HEK293 (cell line): ENCODE measurements around the gene CCDC85C.

Experiments used
- CTCF ChIA-PET: fragments of 350-600 bp; formaldehyde crosslinking; extraction: SDS; loops from one replicate; lab custom pipeline; 2021; ENCODE audit warnings: antibody characterized with exemption; lab: Yijun Ruan, JAX
- POLR2A ChIA-PET: fragments of 300-600 bp; formaldehyde crosslinking; extraction: SDS; loops from one replicate; lab custom pipeline; 2020; ENCODE audit warnings: antibody characterized with exemption, inconsistent platforms; lab: Yijun Ruan, JAX
- H3K27ac ChIP-seq: fragments of 200-500 bp; sonication (Bioruptor generic); 2 replicates; pipeline ENCODE4 v1.5.1; 2014; ENCODE audit warnings: low read depth, low read length, control low read depth, inconsistent platforms; ENCODE audit errors: extremely low read depth
- H3K36me3 ChIP-seq, 2 experiments: fragments of 200-500 bp in 1 of 2; sonication (Bioruptor generic) in 1 of 2; 1 replicate in 1 of 2; 2 replicates in 1 of 2; pipeline ENCODE4 v1.5.1; 2014 to 2017; ENCODE audit warnings: inconsistent platforms in 2 of 2, low read length in 2 of 2; ENCODE audit not compliant: control insufficient read depth in 2 of 2, insufficient read depth in 1 of 2
- H3K4me1 ChIP-seq: fragments of 200-500 bp; sonication (Bioruptor generic); 2 replicates; pipeline ENCODE4 v1.5.1; 2014; ENCODE audit warnings: mild to moderate bottlenecking, low read length, inconsistent platforms; ENCODE audit not compliant: control insufficient read depth, insufficient read depth
- H3K4me3 ChIP-seq: 2 replicates; pipeline ENCODE4 v1.5.1; 2011; ENCODE audit warnings: low read depth, mild to moderate bottlenecking, control low read depth, low read length, moderate library complexity
- H3K9me3 ChIP-seq: fragments of 200-500 bp; sonication (Bioruptor generic); 2 replicates; pipeline ENCODE4 v1.5.1; 2014; ENCODE audit warnings: low read depth, low read length, inconsistent platforms; ENCODE audit not compliant: control insufficient read depth, insufficient read depth
- CTCF ChIP-seq: fragments of 450-650 bp; formaldehyde crosslinking; IDR thresholded peaks from 2 replicates; pipeline ENCODE4 v1.5.1; 2016; ENCODE audit warnings: missing biosample characterization, missing genetic modification characterization
- GFI1B ChIP-seq: fragments of 450-650 bp; formaldehyde crosslinking; IDR thresholded peaks from 2 replicates; pipeline ENCODE4 v1.5.1; 2016; ENCODE audit warnings: missing biosample characterization, missing genetic modification characterization
- HOXC10 ChIP-seq: sonication (generic); formaldehyde crosslinking; IDR thresholded peaks from 2 replicates; pipeline ENCODE4 v1.8.1; 2023; ENCODE audit warnings: mild to moderate bottlenecking, missing genetic modification reagents
- MYNN ChIP-seq: fragments of 450-650 bp; formaldehyde crosslinking; IDR thresholded peaks from 2 replicates; pipeline ENCODE4 v1.5.1; 2016; ENCODE audit warnings: missing biosample characterization, missing genetic modification characterization, borderline replicate concordance
- SETDB1 ChIP-seq: IDR thresholded peaks from one replicate; pipeline ENCODE4 v1.6.1; 2017; ENCODE audit warnings: mild to moderate bottlenecking, low read length, moderate library complexity, mixed read lengths; ENCODE audit not compliant: insufficient read length
- SP7 ChIP-seq: fragments of 450-650 bp; formaldehyde crosslinking; IDR thresholded peaks from 2 replicates; pipeline ENCODE4 v1.5.1; 2016; ENCODE audit warnings: missing biosample characterization, missing genetic modification characterization
- ZFP37 ChIP-seq: fragments of 450-650 bp; formaldehyde crosslinking; IDR thresholded peaks from 2 replicates; pipeline ENCODE4 v1.5.1; 2016; ENCODE audit warnings: missing biosample characterization, missing genetic modification characterization
- ZNF133 ChIP-seq: fragments of 450-650 bp; formaldehyde crosslinking; IDR thresholded peaks from 2 replicates; pipeline ENCODE4 v1.5.1; 2016; ENCODE audit warnings: missing biosample characterization, missing genetic modification characterization
- ZNF175 ChIP-seq: fragments of 450-650 bp; formaldehyde crosslinking; IDR thresholded peaks from 2 replicates; pipeline ENCODE4 v1.5.1; 2016; ENCODE audit warnings: missing biosample characterization, missing genetic modification characterization
- ZNF223 ChIP-seq: fragments of 450-650 bp; formaldehyde crosslinking; IDR thresholded peaks from 2 replicates; pipeline ENCODE4 v1.5.1; 2016; ENCODE audit warnings: missing biosample characterization, missing genetic modification characterization
- ZNF266 ChIP-seq: fragments of 450-650 bp; formaldehyde crosslinking; IDR thresholded peaks from 2 replicates; pipeline ENCODE4 v1.5.1; 2016; ENCODE audit warnings: missing biosample characterization, missing genetic modification characterization, low read depth
- ZNF433 ChIP-seq: fragments of 450-650 bp; formaldehyde crosslinking; IDR thresholded peaks from 2 replicates; pipeline ENCODE4 v1.5.1; 2016; ENCODE audit warnings: missing biosample characterization, missing genetic modification characterization, low read depth
- ZNF549 ChIP-seq: fragments of 450-650 bp; IDR thresholded peaks from 2 replicates; pipeline ENCODE4 v1.5.1; 2018; ENCODE audit warnings: missing biosample characterization, missing genetic modification characterization, mild to moderate bottlenecking, inconsistent platforms, moderate library complexity
- ZNF560 ChIP-seq: fragments of 450-650 bp; formaldehyde crosslinking; IDR thresholded peaks from 2 replicates; pipeline ENCODE4 v1.5.1; 2017; ENCODE audit warnings: missing biosample characterization, missing genetic modification characterization, borderline replicate concordance
- ZNF610 ChIP-seq: fragments of 450-650 bp; formaldehyde crosslinking; IDR thresholded peaks from 2 replicates; pipeline ENCODE4 v1.5.1; 2016; ENCODE audit warnings: missing biosample characterization, missing genetic modification characterization, borderline replicate concordance
- ZNF664 ChIP-seq: fragments of 450-650 bp; formaldehyde crosslinking; IDR thresholded peaks from 2 replicates; pipeline ENCODE4 v1.5.1; 2016; ENCODE audit warnings: missing biosample characterization, missing genetic modification characterization
- ZNF677 ChIP-seq: fragments of 450-650 bp; IDR thresholded peaks from 2 replicates; pipeline ENCODE4 v1.5.0; 2018; ENCODE audit warnings: missing biosample characterization, mild to moderate bottlenecking, missing genetic modification characterization, moderate library complexity
- ZNF692 ChIP-seq: fragments of 450-650 bp; formaldehyde crosslinking; IDR thresholded peaks from 2 replicates; pipeline ENCODE4 v1.5.1; 2016; ENCODE audit warnings: missing biosample characterization, missing genetic modification characterization
- TF ChIP-seq, protein P1 (sequence below): fragments of 450-650 bp; formaldehyde crosslinking; conservative IDR thresholded peaks from 2 replicates; pipeline ENCODE4 v1.5.1; 2016; ENCODE audit warnings: low read depth, missing biosample characterization, missing genetic modification characterization
- TF ChIP-seq, protein P2 (sequence below): fragments of 450-650 bp; formaldehyde crosslinking; IDR thresholded peaks from 2 replicates; pipeline ENCODE4 v1.5.1; 2016; ENCODE audit warnings: missing biosample characterization, missing genetic modification characterization
- TF ChIP-seq, protein P3 (sequence below): fragments of 450-650 bp; formaldehyde crosslinking; conservative IDR thresholded peaks from 2 replicates; pipeline ENCODE4 v1.5.1; 2016; ENCODE audit warnings: low read depth, missing biosample characterization, missing genetic modification characterization

Gene CCDC85C

DNA sequence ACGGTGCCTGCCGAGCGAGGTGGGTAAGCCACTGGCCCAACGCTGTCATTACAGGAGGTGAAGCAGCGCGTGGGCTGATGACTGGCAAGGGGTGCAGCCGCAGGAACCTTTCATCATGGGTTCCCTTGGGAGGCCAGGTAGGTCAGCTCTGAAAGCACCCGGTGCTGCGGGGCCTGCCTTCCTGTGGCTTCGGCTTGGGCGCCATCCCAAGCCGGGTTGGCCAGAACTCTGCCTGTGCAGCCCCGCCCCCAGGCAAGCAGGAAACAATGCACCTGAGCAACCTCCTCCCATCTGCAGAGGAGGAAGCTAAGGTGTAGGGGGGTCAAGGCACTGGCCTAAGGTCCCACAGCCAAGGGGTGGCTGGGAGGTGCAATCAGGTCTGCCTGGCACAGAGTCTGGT, 21.0 kb upstream of the CCDC85C start:
- no peak for TF ChIP-seq ZNF664 (tag by site-specific recombination)
- no peak for TF ChIP-seq ZNF266 (tag by site-specific recombination)
- TF ChIP-seq, protein P1, sequence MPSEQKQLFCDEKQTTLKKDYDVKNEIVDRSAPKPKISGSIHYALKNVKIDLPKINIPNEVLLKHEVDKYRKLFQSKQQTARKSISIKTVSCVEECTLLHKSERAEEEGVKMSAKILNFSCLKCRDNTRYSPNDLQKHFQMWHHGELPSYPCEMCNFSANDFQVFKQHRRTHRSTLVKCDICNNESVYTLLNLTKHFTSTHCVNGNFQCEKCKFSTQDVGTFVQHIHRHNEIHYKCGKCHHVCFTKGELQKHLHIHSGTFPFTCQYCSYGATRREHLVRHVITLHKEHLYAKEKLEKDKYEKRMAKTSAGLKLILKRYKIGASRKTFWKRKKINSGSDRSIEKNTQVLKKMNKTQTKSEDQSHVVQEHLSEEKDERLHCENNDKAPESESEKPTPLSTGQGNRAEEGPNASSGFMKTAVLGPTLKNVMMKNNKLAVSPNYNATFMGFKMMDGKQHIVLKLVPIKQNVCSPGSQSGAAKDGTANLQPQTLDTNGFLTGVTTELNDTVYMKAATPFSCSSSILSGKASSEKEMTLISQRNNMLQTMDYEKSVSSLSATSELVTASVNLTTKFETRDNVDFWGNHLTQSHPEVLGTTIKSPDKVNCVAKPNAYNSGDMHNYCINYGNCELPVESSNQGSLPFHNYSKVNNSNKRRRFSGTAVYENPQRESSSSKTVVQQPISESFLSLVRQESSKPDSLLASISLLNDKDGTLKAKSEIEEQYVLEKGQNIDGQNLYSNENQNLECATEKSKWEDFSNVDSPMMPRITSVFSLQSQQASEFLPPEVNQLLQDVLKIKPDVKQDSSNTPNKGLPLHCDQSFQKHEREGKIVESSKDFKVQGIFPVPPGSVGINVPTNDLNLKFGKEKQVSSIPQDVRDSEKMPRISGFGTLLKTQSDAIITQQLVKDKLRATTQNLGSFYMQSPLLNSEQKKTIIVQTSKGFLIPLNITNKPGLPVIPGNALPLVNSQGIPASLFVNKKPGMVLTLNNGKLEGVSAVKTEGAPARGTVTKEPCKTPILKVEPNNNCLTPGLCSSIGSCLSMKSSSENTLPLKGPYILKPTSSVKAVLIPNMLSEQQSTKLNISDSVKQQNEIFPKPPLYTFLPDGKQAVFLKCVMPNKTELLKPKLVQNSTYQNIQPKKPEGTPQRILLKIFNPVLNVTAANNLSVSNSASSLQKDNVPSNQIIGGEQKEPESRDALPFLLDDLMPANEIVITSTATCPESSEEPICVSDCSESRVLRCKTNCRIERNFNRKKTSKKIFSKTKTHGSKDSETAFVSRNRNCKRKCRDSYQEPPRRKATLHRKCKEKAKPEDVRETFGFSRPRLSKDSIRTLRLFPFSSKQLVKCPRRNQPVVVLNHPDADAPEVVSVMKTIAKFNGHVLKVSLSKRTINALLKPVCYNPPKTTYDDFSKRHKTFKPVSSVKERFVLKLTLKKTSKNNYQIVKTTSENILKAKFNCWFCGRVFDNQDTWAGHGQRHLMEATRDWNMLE (tag by site-specific recombination) = no peak
- TF ChIP-seq ZNF133 (tag by site-specific recombination) = no peak
- TF ChIP-seq SP7 (tag by site-specific recombination) = 0 out of 2 replicates have a peak, but pooled peaks have one; percentile 45
- TF ChIP-seq HOXC10 = no peak
- TF ChIP-seq ZNF223 = no peak
- no peak for TF ChIP-seq SETDB1
- TF ChIP-seq, all 188 proteins: peak for 1
- Histone ChIP-seq H3K27ac (no peak overlapping the region), H3K4me3 (no peak overlapping the region), H3K4me1 (no peaks in the 10 kb centered on the region), H3K36me3 (no peaks in the 10 kb centered on the region), H3K9me3 (no peaks in the 10 kb centered on the region)
- CTCF ChIA-PET = no interaction called here
- POLR2A ChIA-PET = no interaction called here

DNA sequence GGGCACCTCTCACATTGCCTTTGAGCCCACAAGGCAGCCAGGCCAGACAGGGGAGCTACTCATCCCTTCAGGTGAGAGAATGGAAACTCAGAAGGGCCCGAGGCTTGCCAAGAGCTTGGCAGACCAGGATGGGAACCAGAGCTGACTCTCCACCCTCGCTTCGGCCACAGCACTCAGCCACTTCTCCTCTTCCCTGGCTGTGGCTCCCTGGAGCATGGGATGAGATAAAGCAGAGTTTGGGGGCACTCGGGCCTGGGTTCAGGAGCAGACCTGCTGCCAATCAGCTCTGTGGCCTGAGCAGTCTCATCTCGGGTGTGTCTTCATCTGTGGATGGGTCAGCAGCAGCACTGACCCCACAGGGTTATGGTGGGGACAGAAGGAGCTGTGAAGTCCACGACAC, 20.0 kb upstream of the CCDC85C start:
- H3K4me3 ChIP-seq = no peak overlapping the region
- no peak overlapping the region for H3K27ac ChIP-seq
- no peaks in the 10 kb centered on the region for H3K9me3 ChIP-seq
- H3K4me1 ChIP-seq = no peaks in the 10 kb centered on the region
- CTCF ChIA-PET = interaction anchor here (0.6 to 1.9 kb wide), 3 partner anchors 10 to 107 kb away, joined by 3 to 5 read pairs (median 5); no protein-coding TSS in a partner anchor
- no peaks in the 10 kb centered on the region for H3K36me3 ChIP-seq
- POLR2A ChIA-PET = no interaction called here
- TF ChIP-seq GFI1B (tag by site-specific recombination) = no peak
- TF ChIP-seq, protein P2, sequence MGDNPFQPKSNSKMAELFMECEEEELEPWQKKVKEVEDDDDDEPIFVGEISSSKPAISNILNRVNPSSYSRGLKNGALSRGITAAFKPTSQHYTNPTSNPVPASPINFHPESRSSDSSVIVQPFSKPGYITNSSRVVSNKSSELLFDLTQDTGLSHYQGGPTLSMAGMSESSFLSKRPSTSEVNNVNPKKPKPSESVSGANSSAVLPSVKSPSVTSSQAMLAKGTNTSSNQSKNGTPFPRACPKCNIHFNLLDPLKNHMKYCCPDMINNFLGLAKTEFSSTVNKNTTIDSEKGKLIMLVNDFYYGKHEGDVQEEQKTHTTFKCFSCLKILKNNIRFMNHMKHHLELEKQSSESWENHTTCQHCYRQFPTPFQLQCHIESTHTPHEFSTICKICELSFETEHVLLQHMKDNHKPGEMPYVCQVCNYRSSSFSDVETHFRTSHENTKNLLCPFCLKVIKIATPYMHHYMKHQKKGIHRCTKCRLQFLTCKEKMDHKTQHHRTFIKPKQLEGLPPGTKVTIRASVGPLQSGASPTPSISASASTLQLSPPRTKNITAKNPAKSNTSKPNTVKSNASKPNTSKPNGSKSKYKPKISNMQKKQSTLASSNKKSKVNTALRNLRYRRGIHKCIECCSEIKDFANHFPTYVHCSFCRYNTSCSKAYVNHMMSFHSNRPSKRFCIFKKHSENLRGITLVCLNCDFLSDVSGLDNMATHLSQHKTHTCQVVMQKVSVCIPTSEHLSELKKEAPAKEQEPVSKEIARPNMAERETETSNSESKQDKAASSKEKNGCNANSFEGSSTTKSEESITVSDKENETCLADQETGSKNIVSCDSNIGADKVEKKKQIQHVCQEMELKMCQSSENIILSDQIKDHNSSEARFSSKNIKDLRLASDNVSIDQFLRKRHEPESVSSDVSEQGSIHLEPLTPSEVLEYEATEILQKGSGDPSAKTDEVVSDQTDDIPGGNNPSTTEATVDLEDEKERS = no peak
- no peak for TF ChIP-seq ZNF664 (tag by site-specific recombination)
- TF ChIP-seq, protein P3, sequence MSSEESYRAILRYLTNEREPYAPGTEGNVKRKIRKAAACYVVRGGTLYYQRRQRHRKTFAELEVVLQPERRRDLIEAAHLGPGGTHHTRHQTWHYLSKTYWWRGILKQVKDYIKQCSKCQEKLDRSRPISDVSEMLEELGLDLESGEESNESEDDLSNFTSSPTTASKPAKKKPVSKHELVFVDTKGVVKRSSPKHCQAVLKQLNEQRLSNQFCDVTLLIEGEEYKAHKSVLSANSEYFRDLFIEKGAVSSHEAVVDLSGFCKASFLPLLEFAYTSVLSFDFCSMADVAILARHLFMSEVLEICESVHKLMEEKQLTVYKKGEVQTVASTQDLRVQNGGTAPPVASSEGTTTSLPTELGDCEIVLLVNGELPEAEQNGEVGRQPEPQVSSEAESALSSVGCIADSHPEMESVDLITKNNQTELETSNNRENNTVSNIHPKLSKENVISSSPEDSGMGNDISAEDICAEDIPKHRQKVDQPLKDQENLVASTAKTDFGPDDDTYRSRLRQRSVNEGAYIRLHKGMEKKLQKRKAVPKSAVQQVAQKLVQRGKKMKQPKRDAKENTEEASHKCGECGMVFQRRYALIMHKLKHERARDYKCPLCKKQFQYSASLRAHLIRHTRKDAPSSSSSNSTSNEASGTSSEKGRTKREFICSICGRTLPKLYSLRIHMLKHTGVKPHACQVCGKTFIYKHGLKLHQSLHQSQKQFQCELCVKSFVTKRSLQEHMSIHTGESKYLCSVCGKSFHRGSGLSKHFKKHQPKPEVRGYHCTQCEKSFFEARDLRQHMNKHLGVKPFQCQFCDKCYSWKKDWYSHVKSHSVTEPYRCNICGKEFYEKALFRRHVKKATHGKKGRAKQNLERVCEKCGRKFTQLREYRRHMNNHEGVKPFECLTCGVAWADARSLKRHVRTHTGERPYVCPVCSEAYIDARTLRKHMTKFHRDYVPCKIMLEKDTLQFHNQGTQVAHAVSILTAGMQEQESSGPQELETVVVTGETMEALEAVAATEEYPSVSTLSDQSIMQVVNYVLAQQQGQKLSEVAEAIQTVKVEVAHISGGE (tag by site-specific recombination) = no peak
- no peak for TF ChIP-seq MYNN (tag by site-specific recombination)
- TF ChIP-seq CTCF (tag by site-specific recombination) = no peak
- TF ChIP-seq ZNF175 (tag by site-specific recombination) = no peak
- no peak for TF ChIP-seq ZNF677 (tag by site-specific recombination)
- TF ChIP-seq ZNF692 = no peak
- TF ChIP-seq ZNF549 = no peak
- TF ChIP-seq ZFP37 (tag by site-specific recombination) = no peak
- TF ChIP-seq ZNF610 (tag by site-specific recombination) = no peak
- TF ChIP-seq ZNF433 (tag by site-specific recombination) = no peak
- no peak for TF ChIP-seq ZNF560
